Measurements from ENCODE around the gene RALGDS. TPM values are rescaled to one million over a fixed set of nuclear protein-coding genes. Genes with fewer than 3 reads are reported as not detected.

RALGDS gene
- 25.8 TPM for total RNA-seq (2021; ENCODE audit: unreplicated experiment)
- polyA plus RNA-seq (2012; ENCODE audit: insufficient read length): 47.7 TPM
- Bru-seq, nascent RNA: percentile 50 among the genes with signal in this experiment
- BruChase-seq, experiment 1, labeled RNA remaining after a 2-hour chase: percentile 59 among the genes with signal in this experiment
- BruChase-seq, experiment 2, labeled RNA remaining after a 6-hour chase: percentile 71 among the genes with signal in this experiment
- long read RNA-seq, transcript RALGDS-205 (18 exons, 3,801 nt): major isoform, 18 of 67 reads
- long read RNA-seq, partial matches to known transcripts: 14 of 67 reads
- long read RNA-seq, other reads (novel, unspliced or antisense): 30 of 67 reads

GRCh38 chr9:133121198-133121914, at the start of gene RALGDS:
Gene RALGDS (minus strand): TSS chr9:133121240. CDS start chr9:133121154, 86 bp downstream.
- intact Hi-C loops (cut with micrococcal nuclease; ENCODE audit: unreplicated experiment): no loop called here
- peak within 1 kb of the TSS; percentile 57 for H3K27ac ChIP-seq (ENCODE audit: low read length)
- in situ Hi-C loops (cut with HindIII; ENCODE audit: low pct_unique_long_range_greater_than_20kb, low sequenced_read_pairs): no loop called here
- H3K4me1 ChIP-seq (ENCODE audit: control insufficient read depth, insufficient read depth, low read length): peaks cover 36% of the 10 kb centered on the region
- no peaks in the 10 kb centered on the region for H3K36me3 ChIP-seq (ENCODE audit: control insufficient read depth, insufficient read depth, low read length)
- ATAC-seq (peak; percentile 91), DNase-seq (ENCODE audit: low read depth, low spot score) (no peak)
- POLR2A ChIA-PET: no interaction called here
- no TSS peak for BruUV-seq (replicated peaks)
- peak within 1 kb of the TSS; percentile 53 to 62 for H3K4me3 ChIP-seq (ENCODE audit: low read depth in 2 of 2, low read length in 2 of 2)
- no peaks in the 10 kb centered on the region for H3K9me3 ChIP-seq (ENCODE audit: control insufficient read depth, insufficient read depth, low read depth, low read length)
- CTCF ChIA-PET: no interaction called here
- no peaks in the 10 kb centered on the region for H3K27me3 ChIP-seq (ENCODE audit: control insufficient read depth, insufficient read depth, low read length)
- TF ChIP-seq POLR2AphosphoS5 (IDR thresholded peaks at IDR 0.05; ENCODE audit: low read depth, low read length) (no peak), SIN3A (IDR thresholded peaks at IDR 0.05; ENCODE audit: borderline replicate concordance, insufficient read depth, low read depth, low read length) (no peak), CTCF (IDR thresholded peaks at IDR 0.05) (no peak), REST (IDR thresholded peaks at IDR 0.05; ENCODE audit: insufficient read depth in 1 of 2, low read depth in 2 of 2, low read length in 1 of 2) (no peak), TCF7L2 (IDR thresholded peaks at IDR 0.05; ENCODE audit: low read depth, low read length) (no peak)

- intact Hi-C loops (cut with micrococcal nuclease; ENCODE audit: unreplicated experiment): no loop called here
- no TSS peak for BruUV-seq (replicated peaks)
These were observed 49.7 kb upstream of the RALGDS start for GRCh38 chr9:133170716-133171115.

More at GRCh38 chr9:133170716-133171115, 49.7 kb upstream of the RALGDS start:
- TF ChIP-seq POLR2AphosphoS5 (IDR thresholded peaks at IDR 0.05; ENCODE audit: low read depth, low read length) (no peak), CTCF (IDR thresholded peaks at IDR 0.05) (no peak), REST (IDR thresholded peaks at IDR 0.05; ENCODE audit: insufficient read depth in 1 of 2, low read depth in 2 of 2, low read length in 1 of 2) (no peak), SIN3A (IDR thresholded peaks at IDR 0.05; ENCODE audit: borderline replicate concordance, insufficient read depth, low read depth, low read length) (no peak), TCF7L2 (IDR thresholded peaks at IDR 0.05; ENCODE audit: low read depth, low read length) (no peak)
- DNase-seq (ENCODE audit: low read depth, low spot score) (no peak), ATAC-seq (no peak)
- in situ Hi-C loops (cut with HindIII; ENCODE audit: low pct_unique_long_range_greater_than_20kb, low sequenced_read_pairs): no loop called here
- H3K4me1 ChIP-seq (ENCODE audit: control insufficient read depth, insufficient read depth, low read length): peaks cover 18% of the 10 kb centered on the region
- no peak overlapping the region for H3K27ac ChIP-seq (ENCODE audit: low read length)
- H3K36me3 ChIP-seq (ENCODE audit: control insufficient read depth, insufficient read depth, low read length): no peaks in the 10 kb centered on the region
- no peaks in the 10 kb centered on the region for H3K9me3 ChIP-seq (ENCODE audit: control insufficient read depth, insufficient read depth, low read depth, low read length)
- ChIA-PET CTCF (interaction anchor here (0.6 kb wide), 1 partner anchor 149 kb away, joined by 4 read pairs; no protein-coding TSS in a partner anchor), POLR2A (no interaction called here)
- no peaks in the 10 kb centered on the region for H3K27me3 ChIP-seq (ENCODE audit: control insufficient read depth, insufficient read depth, low read length)
- no peak overlapping the region for H3K4me3 ChIP-seq (ENCODE audit: low read depth in 2 of 2, low read length in 2 of 2)
